PC-9 (cell line): ENCODE data around the gene XIRP2.

Experiments used
- CTCF ChIP-seq: fragments of 200-600 bp; sonication (generic); conservative IDR thresholded peaks from 2 replicates; pipeline ENCODE4 v1.6.1; 2017; ENCODE audit warnings: mixed run types, antibody characterized with exemption, mild to moderate bottlenecking, moderate library complexity
- EZH2 ChIP-seq: fragments of 200-600 bp; sonication (generic); IDR thresholded peaks from 2 replicates; pipeline ENCODE4 v1.8.0; 2017; ENCODE audit warnings: antibody characterized with exemption, low read depth

- TF ChIP-seq CTCF: no peak
- no peak for TF ChIP-seq EZH2
These were observed 108.2 kb downstream of the XIRP2 start for GRCh38 chr2:166996465-166996864.
